KOPT-K1 (cell line): ENCODE results near the gene CSF3R.
"Not testable (repeated sequence)": the region's sequence is repeated elsewhere in the genome, so short reads cannot be mapped to it uniquely, and the experiment has no call there.

Experiments
- H3K27ac ChIP-seq: fragments of 200-600 bp; sonication (generic); 2 replicates; pipeline ENCODE4 v1.5.1; 2016; ENCODE audit warnings: antibody characterized with exemption, mild to moderate bottlenecking, low read depth, low read length; ENCODE audit not compliant: poor library complexity, severe bottlenecking
- H3K36me3 ChIP-seq: fragments of 200-600 bp; sonication (generic); 2 replicates; pipeline ENCODE4 v1.5.1; 2017; ENCODE audit warnings: antibody characterized with exemption, mild to moderate bottlenecking, low read length, moderate library complexity; ENCODE audit not compliant: insufficient read depth
- H3K9me3 ChIP-seq: fragments of 200-600 bp; sonication (generic); 2 replicates; pipeline ENCODE4 v1.5.1; 2017; ENCODE audit warnings: antibody characterized with exemption, low read length, mild to moderate bottlenecking; ENCODE audit not compliant: insufficient read depth, poor library complexity, severe bottlenecking

CSF3R gene

DNA sequence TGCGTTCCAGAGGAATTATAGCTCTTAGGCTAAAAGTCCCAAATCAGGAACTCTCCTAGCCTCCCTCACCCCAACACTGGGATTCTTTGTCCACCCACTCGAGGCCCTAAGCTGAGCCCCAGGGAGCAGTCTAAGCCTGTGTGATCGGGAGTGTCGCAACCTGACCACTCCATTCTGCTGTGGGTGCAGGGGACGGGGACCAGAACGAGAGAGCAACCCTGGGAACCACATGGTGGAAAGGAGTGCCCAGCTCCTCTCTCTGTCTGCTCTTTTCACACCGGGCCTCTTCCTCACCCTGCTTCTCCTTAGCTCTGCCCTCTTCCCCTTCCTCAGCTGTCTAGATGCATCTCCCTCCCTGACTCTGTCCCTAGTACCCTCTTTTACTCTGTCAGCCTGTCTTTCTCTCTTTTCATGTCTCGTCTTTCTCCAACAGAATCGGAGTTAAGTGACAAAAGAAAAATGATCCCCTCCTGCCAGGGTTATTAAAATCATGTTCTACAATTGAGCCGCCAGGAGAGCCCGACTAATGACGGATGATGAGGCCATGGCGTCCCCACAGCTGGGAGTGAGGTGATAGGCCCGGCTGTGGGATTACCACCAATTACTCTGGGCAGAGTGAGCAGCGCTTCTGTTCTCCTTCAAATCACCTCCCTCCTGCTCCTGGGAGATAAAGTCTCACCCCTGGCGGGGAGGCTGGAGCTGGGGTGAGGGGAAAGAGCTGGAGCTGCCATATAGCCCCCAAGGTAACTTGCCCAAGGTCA, 34.5 kb upstream of the CSF3R start:
- Histone ChIP-seq H3K27ac (no peak overlapping the region), H3K9me3 (no peaks in the 10 kb centered on the region), H3K36me3 (no peaks in the 10 kb centered on the region)

DNA sequence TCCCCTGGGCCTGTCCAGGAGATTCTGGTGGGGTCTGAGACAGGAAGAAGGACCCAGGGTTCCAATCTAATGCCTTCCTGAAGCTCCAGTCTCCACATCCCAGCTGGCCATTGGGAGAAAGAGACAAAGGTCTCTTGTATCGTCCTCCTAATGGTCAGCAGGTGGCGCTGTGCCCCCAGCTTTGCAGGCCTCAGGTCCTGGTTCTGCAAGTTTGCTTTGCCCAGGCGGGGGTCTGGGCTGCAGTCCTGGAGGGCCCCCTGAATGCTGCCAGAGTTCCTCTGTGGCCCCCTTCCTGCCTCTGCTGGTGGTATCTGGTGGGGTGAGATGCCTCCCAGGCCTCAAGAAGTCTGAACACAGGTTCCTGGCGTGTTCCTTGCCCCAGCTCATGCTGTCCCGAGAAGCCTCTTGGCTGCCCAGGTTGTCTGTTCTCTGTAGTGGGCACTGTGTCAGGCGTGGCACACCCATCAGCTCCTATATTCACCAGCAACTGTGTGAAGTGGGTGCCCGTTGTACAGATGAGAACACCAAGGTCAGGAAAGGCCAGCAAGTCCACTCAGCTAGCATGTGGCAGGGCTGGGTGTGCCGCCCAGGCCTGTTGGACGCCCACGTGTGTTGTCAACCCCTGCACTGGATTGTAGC, 33.8 kb upstream of the CSF3R start:
- no peaks in the 10 kb centered on the region for H3K36me3 ChIP-seq
- no peak overlapping the region for H3K27ac ChIP-seq
- H3K9me3 ChIP-seq: no peaks in the 10 kb centered on the region

DNA sequence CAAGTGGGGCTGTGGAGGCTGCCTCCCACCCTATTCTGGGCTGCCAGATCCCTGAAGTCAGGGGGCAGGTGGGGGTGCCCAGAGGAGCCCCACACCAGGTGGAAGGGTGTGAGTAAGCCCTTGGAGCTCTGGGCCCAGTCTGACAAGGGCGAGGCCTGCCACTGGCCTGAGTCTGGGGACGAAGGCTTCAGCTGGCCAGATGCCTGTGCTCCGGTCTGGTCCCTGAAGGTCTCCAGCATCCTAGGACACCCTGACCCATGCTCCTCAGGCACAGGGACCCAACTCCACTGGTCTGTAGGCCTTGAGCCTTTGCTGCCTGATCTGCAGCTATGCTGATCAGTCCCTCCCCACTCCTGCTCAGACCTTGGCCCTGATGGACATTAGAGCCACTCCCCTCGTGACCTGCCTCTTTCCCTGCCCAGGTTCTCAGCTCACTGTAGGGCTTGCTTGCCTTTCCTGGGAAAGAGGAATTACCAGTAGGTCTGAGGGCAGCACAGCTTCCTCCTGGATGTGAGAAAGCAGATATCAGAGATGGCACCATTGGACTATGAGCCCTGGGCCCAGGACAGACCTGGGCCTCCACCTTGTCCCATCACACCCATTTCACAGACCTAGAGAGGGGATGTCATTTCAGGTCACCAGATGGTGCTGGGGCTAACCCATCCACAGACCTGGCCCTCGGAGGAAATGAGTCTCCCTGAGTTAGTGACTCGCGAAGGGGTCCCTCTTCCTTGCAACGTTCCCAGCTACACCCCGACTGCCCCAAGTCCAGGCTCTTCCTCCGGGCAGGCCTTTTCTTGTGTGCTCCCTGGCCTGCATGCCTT, 32.8 kb upstream of the CSF3R start:
- no peaks in the 10 kb centered on the region for H3K9me3 ChIP-seq
- no peak overlapping the region for H3K27ac ChIP-seq
- no peaks in the 10 kb centered on the region for H3K36me3 ChIP-seq

DNA sequence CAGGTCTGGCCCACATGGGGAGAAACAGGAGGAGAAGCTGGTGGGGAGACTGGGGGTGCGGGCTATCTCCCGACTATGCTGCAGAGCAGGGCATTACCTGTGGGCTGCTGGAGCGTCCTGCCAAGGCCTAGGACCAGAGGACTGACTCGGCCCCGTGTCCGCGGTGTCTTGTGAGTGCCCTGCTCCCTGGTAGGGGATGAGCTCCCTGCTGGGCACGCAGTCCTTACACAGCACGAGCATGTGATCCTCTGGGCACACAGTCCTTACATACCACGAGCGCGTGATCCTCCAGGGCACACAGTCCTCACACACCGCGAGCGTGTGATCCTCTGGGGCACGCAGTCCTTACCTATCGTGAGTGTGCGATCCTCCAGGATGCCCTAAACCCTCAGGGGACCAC, 31.8 kb upstream of the CSF3R start:
- Histone ChIP-seq H3K36me3 (no peaks in the 10 kb centered on the region), H3K27ac (no peak overlapping the region), H3K9me3 (no peaks in the 10 kb centered on the region)

DNA sequence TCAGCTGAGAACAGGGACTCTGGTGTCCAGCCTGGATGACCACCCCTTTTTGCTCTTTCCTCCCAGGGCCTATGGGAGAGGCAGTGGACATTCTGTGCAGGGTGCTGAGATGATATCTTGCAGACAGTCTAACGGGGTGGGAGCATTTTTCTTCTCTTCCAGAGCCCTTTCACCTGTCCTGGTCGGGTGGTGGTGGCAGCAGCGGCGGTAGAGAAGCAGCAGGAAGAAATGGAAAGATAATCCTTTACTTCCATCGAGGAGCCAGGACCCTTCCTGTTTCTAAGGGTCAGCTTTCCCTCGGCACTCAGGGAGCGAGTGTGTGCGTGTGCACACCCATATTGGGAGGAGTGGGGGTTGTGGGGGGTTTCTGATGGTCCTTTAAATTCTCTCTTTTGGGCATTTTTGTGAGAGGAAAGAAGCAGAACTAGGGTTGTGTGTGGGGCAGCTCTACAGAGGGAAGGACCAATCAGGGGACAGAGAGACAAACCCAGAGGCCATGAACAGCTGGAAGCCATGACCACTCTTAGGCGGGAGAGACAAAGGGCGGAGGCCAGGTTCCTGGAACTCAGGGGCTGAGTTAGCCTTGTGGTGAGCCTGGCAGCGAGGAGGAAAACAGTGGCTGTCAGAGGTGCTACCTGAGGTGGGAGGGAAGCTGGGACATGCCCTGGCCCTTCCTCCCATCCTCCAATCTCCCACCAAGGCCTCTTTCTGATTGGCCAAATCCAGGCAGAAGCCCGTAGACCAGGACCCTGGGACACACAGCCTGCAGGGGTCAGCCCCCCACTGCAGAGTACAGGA, 31.2 kb upstream of the CSF3R start:
- Histone ChIP-seq H3K9me3 (no peaks in the 10 kb centered on the region), H3K36me3 (no peaks in the 10 kb centered on the region), H3K27ac (no peak overlapping the region)

DNA sequence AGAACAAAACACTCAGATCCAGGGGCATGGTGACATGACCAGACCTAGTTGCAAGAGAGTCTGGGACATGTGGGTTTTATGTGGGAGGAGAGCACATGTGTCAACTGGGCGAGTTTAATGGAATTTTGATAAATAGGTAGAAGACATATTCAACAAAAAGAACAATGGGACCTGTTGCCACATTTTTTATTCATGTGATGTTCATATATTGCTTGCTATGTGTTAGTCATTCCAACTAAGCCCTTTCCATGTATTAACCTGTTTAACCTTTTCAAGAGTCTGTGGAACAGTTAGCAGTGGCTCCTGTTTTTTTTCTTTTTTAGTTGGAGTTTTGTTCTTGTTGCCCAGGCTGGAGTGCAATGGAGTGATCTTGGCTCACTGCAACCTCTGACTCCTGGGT, 30.1 kb upstream of the CSF3R start:
- no peak overlapping the region for H3K27ac ChIP-seq
- H3K36me3 ChIP-seq: no peaks in the 10 kb centered on the region
- no peaks in the 10 kb centered on the region for H3K9me3 ChIP-seq

DNA sequence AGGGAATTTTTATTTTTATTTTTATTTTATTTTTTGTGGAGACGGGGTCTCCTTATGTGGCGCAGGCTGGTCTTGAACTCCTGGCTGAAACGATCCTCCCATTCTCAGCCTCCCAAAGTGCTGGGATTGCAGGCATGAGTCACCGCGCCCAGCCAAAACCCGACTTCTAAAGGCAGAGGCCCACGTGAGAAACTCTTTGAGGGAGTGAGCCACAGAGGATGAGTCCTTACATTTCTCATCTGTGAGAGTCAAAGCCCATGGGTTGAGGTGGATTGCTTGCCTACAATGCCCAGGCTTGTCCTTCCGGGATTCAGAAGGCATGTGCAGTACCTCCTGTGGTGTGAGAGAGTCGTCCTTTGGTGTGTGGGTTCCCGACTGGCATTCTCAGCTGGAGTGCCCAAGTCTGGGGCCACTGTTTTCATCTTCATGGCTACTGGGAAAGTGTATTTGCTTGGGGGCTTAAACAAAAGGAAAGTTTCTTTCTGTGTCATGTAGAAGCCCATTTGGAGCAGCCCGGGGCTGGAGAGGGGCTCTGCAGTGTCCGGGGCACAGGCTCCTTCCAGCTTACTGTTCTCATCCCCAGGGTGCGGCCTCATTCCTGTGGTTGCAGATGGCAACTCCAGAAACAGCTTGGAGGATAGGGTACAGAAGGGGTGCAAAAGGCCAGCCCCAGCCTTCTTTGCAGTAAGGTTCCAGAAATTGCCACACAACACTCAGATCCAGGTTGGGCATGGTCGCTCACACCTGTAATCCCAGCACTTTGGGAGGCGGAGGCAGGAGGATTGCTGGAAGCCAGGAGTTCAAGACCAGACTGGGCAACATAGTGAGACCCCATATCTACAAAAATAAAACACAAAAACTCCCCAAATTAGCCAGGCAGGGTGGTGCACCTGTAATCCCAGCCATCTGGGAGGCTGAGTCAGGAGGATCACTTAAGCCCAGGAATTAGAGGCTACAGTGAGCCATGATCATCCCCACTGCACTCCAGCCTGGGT, 29.4 kb upstream of the CSF3R start:
- H3K36me3 ChIP-seq: no peaks in the 10 kb centered on the region
- no peaks in the 10 kb centered on the region for H3K9me3 ChIP-seq
- H3K27ac ChIP-seq: no peak overlapping the region

DNA sequence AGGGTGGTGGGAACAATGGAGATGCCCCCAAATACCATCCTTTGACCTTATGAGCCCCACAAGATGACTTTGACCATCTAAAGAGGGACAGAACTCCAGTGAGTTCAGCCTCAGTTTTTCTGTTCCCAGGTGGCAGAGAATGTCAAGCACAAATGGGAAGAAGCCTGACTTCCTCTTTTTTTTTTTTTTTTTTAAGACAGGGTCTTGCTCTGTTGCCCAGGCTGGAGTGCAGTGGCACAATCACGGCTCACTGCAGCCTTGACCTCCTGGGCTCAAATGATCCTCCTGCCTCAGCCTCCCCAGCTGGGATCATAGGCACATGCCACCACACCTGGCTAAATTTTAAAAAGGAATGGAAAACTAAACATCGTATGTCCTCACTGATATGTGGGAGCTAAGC, 28.5 kb upstream of the CSF3R start:
- not testable (repeated sequence) for H3K36me3 ChIP-seq, H3K9me3 ChIP-seq, H3K27ac ChIP-seq

DNA sequence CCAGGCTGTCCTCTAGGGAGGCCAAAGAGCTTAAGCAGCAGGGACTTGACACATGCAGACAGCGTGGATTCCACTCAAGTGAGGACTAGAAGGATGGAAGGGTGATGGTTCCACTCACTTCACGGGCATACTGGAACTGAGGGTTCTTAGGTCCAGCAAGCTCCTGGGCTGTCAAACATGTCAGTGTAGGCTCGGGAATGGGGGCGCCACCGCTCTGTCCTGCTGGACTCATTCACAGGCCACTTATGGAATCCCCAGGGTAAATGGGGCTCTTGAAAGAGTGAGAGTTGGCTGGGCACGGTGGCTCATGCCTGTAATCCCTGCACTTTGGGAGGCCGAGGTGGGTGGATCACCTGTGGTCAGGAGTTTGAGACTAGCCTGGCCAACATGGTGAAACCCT, 27.7 kb upstream of the CSF3R start:
- Histone ChIP-seq H3K9me3 (no peaks in the 10 kb centered on the region), H3K27ac (no peak overlapping the region), H3K36me3 (no peaks in the 10 kb centered on the region)

DNA sequence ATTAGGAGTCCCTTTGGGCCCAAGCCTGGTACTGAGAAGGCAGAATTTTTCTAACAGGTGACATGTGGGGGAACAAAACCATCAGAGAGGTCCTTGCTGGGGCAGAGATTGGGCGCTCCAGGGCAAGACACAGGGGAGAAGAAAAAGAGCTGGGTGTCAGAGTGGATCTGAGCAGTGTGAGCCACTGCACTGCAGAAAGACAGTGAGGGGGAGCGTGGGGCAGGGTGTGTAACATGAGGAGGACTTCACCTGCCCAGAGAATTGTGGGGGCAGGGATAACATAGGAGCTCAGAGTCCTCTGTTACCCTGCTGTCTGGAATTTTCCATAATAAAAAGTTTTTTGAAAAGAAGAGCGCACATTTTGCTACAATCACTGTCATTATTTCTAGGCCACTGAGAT, 25.5 kb upstream of the CSF3R start:
- Histone ChIP-seq H3K36me3 (no peaks in the 10 kb centered on the region), H3K27ac (no peak overlapping the region), H3K9me3 (no peaks in the 10 kb centered on the region)

DNA sequence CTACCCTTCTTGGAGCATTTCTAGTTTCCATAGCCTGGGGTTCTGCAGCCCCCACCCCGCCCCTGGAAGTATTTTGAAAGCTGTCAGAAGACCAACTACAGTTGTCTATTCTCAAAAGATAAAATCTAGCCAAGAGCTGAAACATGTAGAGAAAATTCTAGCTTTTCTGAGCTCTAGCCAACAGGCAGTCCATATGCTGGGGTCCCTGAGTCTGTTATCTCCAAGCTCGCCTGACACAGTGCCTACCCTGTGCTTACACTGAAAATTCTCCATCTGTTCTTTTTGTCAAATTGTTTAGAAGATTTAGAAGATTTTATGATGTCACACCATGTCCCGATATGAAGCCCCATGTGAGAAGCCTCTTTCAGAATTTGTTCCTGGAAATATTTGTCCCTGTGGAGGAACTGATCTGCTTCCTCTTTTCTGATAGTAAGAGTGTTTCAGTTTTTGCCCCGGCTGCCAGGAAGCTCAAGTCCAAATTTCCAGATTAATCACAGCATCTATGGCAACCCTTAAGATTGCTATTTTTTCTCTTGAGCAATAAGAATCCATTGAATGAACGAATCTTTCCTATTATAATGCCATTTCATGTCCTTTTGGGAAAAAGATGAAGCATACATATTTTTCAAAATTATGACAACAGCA, 23.7 kb upstream of the CSF3R start:
- H3K36me3 ChIP-seq: no peaks in the 10 kb centered on the region
- H3K27ac ChIP-seq: no peak overlapping the region
- no peaks in the 10 kb centered on the region for H3K9me3 ChIP-seq

DNA sequence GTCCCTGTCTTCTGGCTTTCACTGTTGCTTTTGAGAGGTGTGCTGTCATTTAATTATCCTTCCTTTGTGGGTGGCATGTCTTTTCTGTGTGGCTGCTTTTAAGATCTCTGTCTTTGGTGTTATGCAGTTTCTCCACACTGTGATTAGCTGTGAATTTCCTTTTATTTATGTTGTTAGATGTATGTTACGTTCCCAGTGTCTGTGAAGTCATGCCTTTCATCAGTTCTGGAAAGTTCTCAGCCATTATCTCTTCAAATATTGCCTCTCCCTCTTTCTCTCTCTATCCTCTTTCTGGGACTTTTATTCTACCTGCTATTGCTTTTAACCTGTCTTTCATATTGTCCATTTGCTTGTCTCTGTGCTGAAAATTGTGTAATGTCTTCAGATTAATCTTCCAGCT, 21.0 kb upstream of the CSF3R start:
- Histone ChIP-seq H3K27ac (no peak overlapping the region), H3K9me3 (no peaks in the 10 kb centered on the region), H3K36me3 (no peaks in the 10 kb centered on the region)

DNA sequence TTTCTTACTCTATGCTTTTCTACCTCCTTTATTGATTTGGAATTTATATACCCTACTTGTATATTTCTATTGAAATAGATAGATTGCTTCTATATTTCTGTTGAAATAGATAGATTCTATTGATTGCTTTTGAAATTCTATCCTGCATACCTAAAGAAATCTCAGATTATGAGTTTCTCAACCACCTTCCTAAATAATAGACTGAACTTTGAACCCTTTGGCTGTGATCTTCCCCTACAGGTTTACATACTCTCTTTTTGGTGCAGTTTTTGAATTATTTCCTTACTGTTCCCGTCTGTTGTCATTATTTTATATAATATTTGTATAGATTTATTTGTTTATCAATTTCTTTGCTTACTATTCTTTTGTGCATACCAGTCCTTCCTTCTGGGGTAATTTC, 20.4 kb upstream of the CSF3R start:
- no peaks in the 10 kb centered on the region for H3K9me3 ChIP-seq
- no peak overlapping the region for H3K27ac ChIP-seq
- H3K36me3 ChIP-seq: no peaks in the 10 kb centered on the region

DNA sequence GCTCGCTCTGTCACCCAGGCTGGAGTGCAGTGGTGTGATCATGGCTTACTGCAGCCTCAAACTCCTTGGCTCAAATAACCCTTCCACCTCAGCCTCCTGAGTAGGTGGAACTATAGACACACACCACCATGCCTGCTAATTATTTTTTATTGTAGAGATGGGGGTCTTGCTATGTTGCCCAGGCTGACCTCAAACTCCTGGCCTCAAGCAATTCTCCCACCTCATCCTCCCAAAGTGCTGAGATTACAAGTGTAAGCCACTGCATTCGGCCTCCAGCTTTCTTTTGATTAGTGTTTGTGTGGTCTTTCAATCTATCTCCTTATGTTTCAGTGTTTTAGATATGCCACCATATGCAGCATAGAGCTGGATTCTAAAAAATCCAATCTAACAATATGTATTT, 19.9 kb upstream of the CSF3R start:
- no peaks in the 10 kb centered on the region for H3K36me3 ChIP-seq
- H3K27ac ChIP-seq: no peak overlapping the region
- no peaks in the 10 kb centered on the region for H3K9me3 ChIP-seq
